ENCODE data around the gene CLK2. TPM values are rescaled to one million over a fixed set of nuclear protein-coding genes. Genes with fewer than 3 reads are reported as not detected.

Gene CLK2
- total and polyA plus RNA-seq, 9 of the 15 experiments (the other 6 are each of a cell fraction or from before 2014, with no cell fraction given) = 13.5 to 81.4 (median 39.6) TPM

DNA sequence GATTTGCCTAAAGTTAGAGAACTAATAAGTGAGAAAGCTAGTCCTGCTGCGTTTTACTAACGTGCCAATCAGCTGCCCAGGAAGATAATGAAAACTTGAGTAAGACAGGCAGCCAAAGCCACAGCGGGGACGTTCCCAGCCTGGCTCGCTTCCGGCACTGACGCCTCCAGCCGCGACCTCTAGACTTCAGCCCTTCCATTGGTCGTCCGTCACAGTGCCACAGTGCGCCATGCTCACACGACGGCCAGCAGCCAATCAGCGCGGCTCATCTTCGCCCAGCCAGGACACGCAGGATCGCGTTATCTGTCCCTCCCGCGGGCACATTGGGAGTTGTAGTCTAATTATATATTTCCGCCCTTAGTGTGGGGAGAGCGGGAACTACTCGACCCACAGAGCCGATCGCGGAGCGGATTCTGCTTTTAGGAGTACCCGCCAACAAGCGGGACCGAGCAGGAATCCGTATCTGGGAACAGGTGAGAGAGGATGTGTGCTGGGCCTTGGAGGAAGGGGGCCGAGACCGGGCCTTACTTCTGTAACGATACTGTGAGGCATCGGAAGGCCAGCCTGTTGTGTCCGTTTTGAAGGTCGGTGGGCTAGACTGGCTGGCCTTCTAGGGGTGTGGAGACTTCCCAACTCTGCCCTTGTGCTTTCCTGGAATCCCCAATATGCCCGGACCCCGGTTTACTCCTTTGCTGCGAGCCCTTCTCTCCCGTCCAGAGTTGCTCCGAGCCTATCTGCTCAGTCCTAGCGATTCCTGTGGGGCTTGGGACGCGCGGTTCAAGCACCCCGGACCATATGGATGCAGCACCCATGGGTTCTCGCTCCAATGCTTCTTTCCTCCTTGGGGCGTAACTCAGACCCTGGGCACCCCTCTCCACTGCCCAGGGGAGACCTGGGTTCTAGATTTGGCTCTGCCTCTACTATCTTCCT, 35.5 kb upstream of the CLK2 start, which contains the start of gene FDPS (continued):
- TF ChIP-seq JUND (IDR thresholded peaks at IDR 0.05; ENCODE audit: borderline replicate concordance, low read depth, low read length) (peak; percentile 27; the same call in 1 of the 2 replicates), JUND (tag; IDR thresholded peaks at IDR 0.05; ENCODE audit: borderline replicate concordance, low read depth, low read length) (peak; percentile 61; the same call in 1 of the 3 replicates), SFPQ (IDR thresholded peaks at IDR 0.05; ENCODE audit: low read depth, low read length) (no peak), SPI1 (IDR thresholded peaks at IDR 0.05; ENCODE audit: borderline replicate concordance, low read depth, low read length) (no peak), NFIC (IDR thresholded peaks at IDR 0.05) (no peak; the same call in 1 of the 2 replicates), LEF1 (IDR thresholded peaks at IDR 0.05) (peak; percentile 59; the same call in 1 of the 2 replicates), ZBTB11 (CRISPR knock-in tag; IDR thresholded peaks at IDR 0.05) (peak in 1 of 3 experiments; percentile 80; a peak in 2 of 6 replicates), ZBTB34 (CRISPR knock-in tag; IDR thresholded peaks at IDR 0.05) (no peak), UBTF (IDR thresholded peaks at IDR 0.05; ENCODE audit: borderline replicate concordance in 1 of 2, low read depth in 2 of 2, low read length in 2 of 2) (0 out of 4 replicates have a peak, but pooled peaks of 1 of the 2 experiments have one; percentile 44), POLR3A (IDR thresholded peaks at IDR 0.05; ENCODE audit: borderline replicate concordance, extremely low read depth, insufficient read depth, insufficient read length) (no peak)
- TF ChIP-seq, protein P1, sequence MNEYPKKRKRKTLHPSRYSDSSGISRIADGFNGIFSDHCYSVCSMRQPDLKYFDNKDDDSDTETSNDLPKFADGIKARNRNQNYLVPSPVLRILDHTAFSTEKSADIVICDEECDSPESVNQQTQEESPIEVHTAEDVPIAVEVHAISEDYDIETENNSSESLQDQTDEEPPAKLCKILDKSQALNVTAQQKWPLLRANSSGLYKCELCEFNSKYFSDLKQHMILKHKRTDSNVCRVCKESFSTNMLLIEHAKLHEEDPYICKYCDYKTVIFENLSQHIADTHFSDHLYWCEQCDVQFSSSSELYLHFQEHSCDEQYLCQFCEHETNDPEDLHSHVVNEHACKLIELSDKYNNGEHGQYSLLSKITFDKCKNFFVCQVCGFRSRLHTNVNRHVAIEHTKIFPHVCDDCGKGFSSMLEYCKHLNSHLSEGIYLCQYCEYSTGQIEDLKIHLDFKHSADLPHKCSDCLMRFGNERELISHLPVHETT (CRISPR knock-in tag; conservative IDR thresholded peaks at IDR 0.05 in 1 of 2, IDR thresholded peaks at IDR 0.05 in 1 of 2) = peak in 1 of 2 experiments; percentile 43; a peak in 2 of 4 replicates
